ENCODE results near the gene GEN1. TPM values are rescaled to one million over a fixed set of nuclear protein-coding genes. Genes with fewer than 3 reads are reported as not detected.

Gene GEN1
- 8.9 and 9.1 TPM in 2 replicates for total RNA-seq

- TF ChIP-seq CTCF (IDR thresholded peaks at IDR 0.05; ENCODE audit: insufficient read depth, low read length, poor library complexity, severe bottlenecking): no peak
- peak; percentile 41 for DNase-seq (ENCODE audit: low read depth)
Observed at GRCh38 chr2:17753803-17754663, at the start of gene GEN1, which contains the start of gene SMC6. TSS of gene GEN1 (plus strand) at chr2:17754138. CDS start at chr2:17759944, 5,806 bp downstream. TSS of gene SMC6 (minus strand) at chr2:17753810. CDS start at chr2:17745946, 7,864 bp downstream.

GRCh38 chr2:17706845-17707244 is 47.1 kb upstream of the GEN1 start:
- no peak for TF ChIP-seq CTCF (IDR thresholded peaks at IDR 0.05; ENCODE audit: insufficient read depth, low read length, poor library complexity, severe bottlenecking)
- no peak for DNase-seq (ENCODE audit: low read depth)
- Histone ChIP-seq H3K36me3 (ENCODE audit: control insufficient read depth, insufficient read depth, low read length) (peaks cover 1% of the 10 kb centered on the region), H3K27me3 (ENCODE audit: control insufficient read depth, insufficient read depth, low read length) (no peaks in the 10 kb centered on the region), H3K4me3 (ENCODE audit: low read depth, low read length) (no peak overlapping the region)

More at GRCh38 chr2:17753803-17754663, at the start of gene GEN1, which contains the start of gene SMC6:
- H3K4me3 ChIP-seq (ENCODE audit: low read depth, low read length): peak within 1 kb of the TSS; percentile 99
- no peaks in the 10 kb centered on the region for H3K27me3 ChIP-seq (ENCODE audit: control insufficient read depth, insufficient read depth, low read length)
- no peaks in the 10 kb centered on the region for H3K36me3 ChIP-seq (ENCODE audit: control insufficient read depth, insufficient read depth, low read length)

- DNase-seq (ENCODE audit: low read depth): no peak
- H3K4me3 ChIP-seq (ENCODE audit: low read depth, low read length): no peak overlapping the region
- H3K27me3 ChIP-seq (ENCODE audit: control insufficient read depth, insufficient read depth, low read length): no peaks in the 10 kb centered on the region
- H3K36me3 ChIP-seq (ENCODE audit: control insufficient read depth, insufficient read depth, low read length): peaks cover 3% of the 10 kb centered on the region
- TF ChIP-seq CTCF (IDR thresholded peaks at IDR 0.05; ENCODE audit: insufficient read depth, low read length, poor library complexity, severe bottlenecking): no peak
Observed at GRCh38 chr2:17708501-17708900, 45.4 kb upstream of the GEN1 start.

- TF ChIP-seq CTCF (IDR thresholded peaks at IDR 0.05; ENCODE audit: insufficient read depth, low read length, poor library complexity, severe bottlenecking): no peak
- H3K36me3 ChIP-seq (ENCODE audit: control insufficient read depth, insufficient read depth, low read length): peaks cover 3% of the 10 kb centered on the region
- no peaks in the 10 kb centered on the region for H3K27me3 ChIP-seq (ENCODE audit: control insufficient read depth, insufficient read depth, low read length)
- no peak overlapping the region for H3K4me3 ChIP-seq (ENCODE audit: low read depth, low read length)
- no peak for DNase-seq (ENCODE audit: low read depth)
Observed at GRCh38 chr2:17709897-17710296, 44.0 kb upstream of the GEN1 start.

GRCh38 chr2:17710547-17711248 is 43.2 kb upstream of the GEN1 start:
- DNase-seq (ENCODE audit: low read depth): no peak
- no peak for TF ChIP-seq CTCF (IDR thresholded peaks at IDR 0.05; ENCODE audit: insufficient read depth, low read length, poor library complexity, severe bottlenecking)
- H3K36me3 ChIP-seq (ENCODE audit: control insufficient read depth, insufficient read depth, low read length): peaks cover 3% of the 10 kb centered on the region
- no peaks in the 10 kb centered on the region for H3K27me3 ChIP-seq (ENCODE audit: control insufficient read depth, insufficient read depth, low read length)
- no peak overlapping the region for H3K4me3 ChIP-seq (ENCODE audit: low read depth, low read length)
